Measurements from ENCODE around the gene IQSEC3.

Gene IQSEC3

DNA sequence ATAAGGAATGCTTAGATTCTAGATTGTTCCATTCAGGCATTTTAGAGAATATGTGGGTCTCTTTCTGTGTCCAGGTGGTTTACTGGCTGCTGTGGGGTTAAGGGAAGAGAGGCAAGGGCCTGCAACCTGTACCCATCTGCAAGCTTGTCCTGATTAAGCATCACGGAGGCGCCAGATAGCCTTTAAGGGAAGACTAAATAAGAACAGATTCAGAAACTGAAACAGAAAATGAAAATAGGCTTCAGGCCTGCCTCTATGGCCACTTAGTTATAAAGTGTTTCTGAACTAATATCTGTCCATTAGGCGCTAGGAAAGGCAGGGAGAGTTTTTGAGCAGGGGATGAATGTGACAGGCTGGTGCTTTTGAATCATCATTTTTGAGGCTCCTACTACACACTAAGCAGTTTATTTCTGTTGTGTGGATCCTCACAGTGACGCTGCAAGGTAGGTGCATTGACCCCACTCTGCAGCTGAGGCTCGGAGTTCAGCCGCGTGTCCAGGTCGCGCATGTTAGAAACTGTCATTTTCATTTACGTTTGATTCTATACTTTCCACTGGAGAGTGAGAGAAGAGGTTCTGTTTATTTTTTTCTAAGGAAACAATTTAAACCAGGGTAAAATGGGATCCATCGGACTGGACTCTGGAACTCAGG lies 100.0 kb downstream of the IQSEC3 start:
- DNase-seq, result no peak

- DNase-seq, result no peak
Observed at GRCh38 chr12:167959-168600, 101.5 kb downstream of the IQSEC3 start.

- peak; percentile 56 for DNase-seq
Observed at GRCh38 chr12:168763-169525, 102.4 kb downstream of the IQSEC3 start.

GRCh38 chr12:169528-170370 lies 103.2 kb downstream of the IQSEC3 start:
- no peak for DNase-seq

DNA sequence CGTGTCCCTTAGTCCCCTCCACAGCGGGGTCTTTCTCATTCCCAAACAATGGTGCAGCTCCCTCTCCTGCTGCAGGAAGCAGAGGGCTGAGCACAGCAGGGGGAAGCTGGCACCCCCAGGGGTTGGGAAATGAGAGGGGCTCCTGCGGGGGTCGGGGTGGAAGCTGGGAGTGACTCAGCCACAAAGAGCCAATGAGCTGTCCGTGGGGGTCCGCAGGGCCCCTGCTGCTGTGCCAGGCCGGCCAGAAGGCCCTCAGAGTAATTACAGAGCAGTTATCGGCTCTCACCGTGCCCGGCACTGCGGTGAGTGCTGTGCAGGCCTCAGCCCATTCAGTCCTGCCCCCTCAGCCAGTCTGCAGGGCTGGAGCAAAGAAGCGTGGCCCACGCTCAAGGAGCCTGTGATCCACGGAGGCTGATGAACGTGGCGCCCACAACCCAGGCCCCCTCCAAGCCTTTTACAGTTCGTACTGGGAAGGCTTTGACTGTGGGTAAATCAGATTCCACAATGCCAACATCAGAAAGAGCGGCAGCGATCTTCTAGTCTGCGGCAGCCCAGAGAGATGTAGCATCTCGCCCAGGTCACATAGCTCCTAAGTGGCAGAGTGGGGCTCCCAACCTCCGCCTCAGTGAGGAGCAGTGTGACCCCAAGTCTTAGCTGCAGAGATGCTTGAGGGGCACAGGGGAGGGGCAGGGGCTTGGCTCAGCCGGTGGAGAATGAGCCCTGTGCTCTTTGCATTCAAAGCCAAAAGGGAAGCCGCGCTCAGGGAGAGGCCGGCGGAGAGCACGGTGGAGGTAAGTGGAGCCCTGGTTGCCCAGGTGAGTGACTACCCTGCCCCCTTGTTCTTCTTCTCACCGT lies 104.0 kb downstream of the IQSEC3 start:
- no peak for DNase-seq

GRCh38 chr12:171276-171675 lies 104.7 kb downstream of the IQSEC3 start:
- DNase-seq, result no peak

- no peak for DNase-seq
Observed at GRCh38 chr12:171743-172676, 105.4 kb downstream of the IQSEC3 start.

- DNase-seq, result no peak
Observed at GRCh38 chr12:172732-173161, 106.2 kb downstream of the IQSEC3 start.

DNA sequence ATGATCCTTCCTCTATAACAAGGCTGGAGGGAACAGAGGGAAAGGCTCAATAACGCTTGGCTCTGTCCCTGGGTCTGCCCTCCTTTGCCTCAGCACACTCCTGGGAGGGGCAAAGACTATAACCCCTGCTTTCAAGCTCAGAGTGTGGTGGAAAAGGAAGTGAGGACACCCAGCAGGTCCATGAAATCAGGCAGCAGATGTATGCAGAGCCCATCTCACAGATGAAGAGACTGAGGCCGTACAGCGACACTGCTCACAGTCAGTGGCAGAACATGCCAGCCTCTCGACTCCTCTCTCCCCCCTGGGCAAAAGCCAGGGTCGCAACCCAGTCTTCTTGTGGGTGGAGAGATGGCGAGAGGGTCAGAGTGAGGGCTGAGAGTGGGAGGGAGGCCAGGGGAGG lies 107.6 kb downstream of the IQSEC3 start:
- DNase-seq, result no peak

- DNase-seq, result no peak
Observed at GRCh38 chr12:174596-174995, 108.0 kb downstream of the IQSEC3 start.

GRCh38 chr12:175250-175649 lies 108.7 kb downstream of the IQSEC3 start:
- DNase-seq, result no peak

- DNase-seq, result no peak
Observed at GRCh38 chr12:175759-176158, 109.2 kb downstream of the IQSEC3 start.

GRCh38 chr12:176321-177181 lies 110.0 kb downstream of the IQSEC3 start:
- no peak for DNase-seq

- DNase-seq, result no peak
Observed at GRCh38 chr12:177336-177979, 110.9 kb downstream of the IQSEC3 start.

- DNase-seq, result no peak
Observed at GRCh38 chr12:177980-178828, 111.6 kb downstream of the IQSEC3 start.

GRCh38 chr12:178829-179109 lies 112.2 kb downstream of the IQSEC3 start:
- no peak for DNase-seq

GRCh38 chr12:179131-179884 lies 112.7 kb downstream of the IQSEC3 start:
- DNase-seq, result no peak

DNA sequence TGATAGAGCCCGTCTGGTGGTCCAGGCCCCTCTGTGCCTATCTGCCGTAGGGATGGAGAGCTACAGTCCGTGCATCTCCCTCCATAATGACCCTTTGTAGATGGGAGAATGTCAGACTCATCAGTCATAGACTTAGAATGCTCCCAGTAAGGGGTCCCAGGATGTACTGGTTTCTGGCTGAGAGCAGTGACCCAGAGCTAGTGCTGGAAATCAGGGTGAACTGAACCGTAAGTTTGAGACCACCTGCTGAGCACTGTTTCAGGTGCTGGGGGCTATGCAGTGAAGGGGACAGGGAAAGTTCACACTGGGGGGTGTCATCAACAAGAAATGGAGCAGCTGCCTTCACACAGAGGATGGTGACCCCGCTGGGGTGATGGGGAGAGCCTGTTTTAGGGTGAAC lies 113.3 kb downstream of the IQSEC3 start:
- no peak for DNase-seq

All from right forelimb (tissue), 1 donor.